D721Med (cell line): ENCODE measurements around the gene MLNR.

Experiments
- DNase-seq: peaks from one replicate; pipeline ENCODE4 v3.0.0; 2011; ENCODE audit warnings: low spot score; ENCODE audit not compliant: insufficient read length
- FAIRE-seq: peaks from 2 replicates; lab custom pipeline; 2011; peaks lifted over from hg19 to GRCh38; lab: Jason Lieb, UNC
- CTCF ChIP-seq: IDR thresholded peaks from 2 replicates; pipeline ENCODE4 v1.5.1; 2012; ENCODE audit warnings: mild to moderate bottlenecking, control low read depth; ENCODE audit not compliant: insufficient read depth; ENCODE audit errors: missing control alignments

Gene MLNR

GRCh38 chr13:49256841-49257240 lies 36.7 kb downstream of the MLNR start:
- FAIRE-seq, result no peak
- DNase-seq, result no peak
- no peak for TF ChIP-seq CTCF

- FAIRE-seq, result no peak
- DNase-seq, result no peak
- no peak for TF ChIP-seq CTCF
These were observed 38.1 kb downstream of the MLNR start for GRCh38 chr13:49258089-49258796.

GRCh38 chr13:49259586-49259985 lies 39.4 kb downstream of the MLNR start:
- FAIRE-seq (no peak), DNase-seq (no peak)
- no peak for TF ChIP-seq CTCF

- no peak for TF ChIP-seq CTCF
- FAIRE-seq (no peak), DNase-seq (no peak)
These were observed 42.5 kb downstream of the MLNR start for GRCh38 chr13:49262634-49263033.

GRCh38 chr13:49265822-49266221 lies 45.7 kb downstream of the MLNR start:
- TF ChIP-seq CTCF, result no peak
- FAIRE-seq (peak; percentile 86), DNase-seq (no peak)

GRCh38 chr13:49271264-49271663 lies 51.1 kb downstream of the MLNR start:
- FAIRE-seq (no peak), DNase-seq (no peak)
- no peak for TF ChIP-seq CTCF
